GM21529 (cell line): ENCODE results near the gene OPCML.

ENCODE experiments used
- ATAC-seq: cut with Tn5 transposase; IDR thresholded peaks from one replicate; pipeline ENCODE4 v1.9.1; 2021; ENCODE audit not compliant: unreplicated experiment

OPCML gene

DNA sequence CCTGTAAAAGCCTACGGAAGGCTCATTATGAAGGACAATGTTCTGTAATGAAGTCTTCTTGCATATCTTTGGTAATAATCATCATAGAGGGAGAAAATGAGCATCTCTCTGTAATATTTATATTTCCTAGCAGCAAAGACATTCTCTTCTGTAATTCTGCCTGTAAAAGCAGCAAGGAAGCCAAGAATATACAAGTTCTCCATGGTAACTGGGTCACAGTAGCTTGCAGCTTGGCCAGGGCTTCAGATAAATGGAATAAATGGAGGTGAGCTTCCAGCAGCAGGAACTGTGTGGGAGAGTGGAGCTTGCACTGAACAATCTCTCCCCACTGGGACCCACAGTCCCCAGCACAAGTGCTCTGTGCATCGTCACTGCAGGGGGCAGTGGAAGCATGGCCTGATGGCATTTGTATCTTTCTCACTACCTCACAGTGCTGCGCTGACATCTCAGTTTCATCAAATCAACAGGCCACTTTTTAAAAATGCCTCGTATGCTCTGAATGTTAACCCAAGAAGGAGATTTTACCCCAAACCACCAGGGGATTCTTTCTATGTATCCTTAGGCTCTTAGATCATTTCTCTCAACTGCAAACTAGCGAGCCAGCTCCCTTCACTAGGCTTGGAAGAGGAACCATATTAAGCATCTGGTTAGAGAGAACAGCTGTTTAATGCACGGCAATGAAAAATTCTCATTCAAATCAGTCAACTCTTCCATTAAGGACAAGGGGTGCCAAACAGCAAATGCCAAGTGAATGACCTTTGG lies 1059.7 kb downstream of the OPCML start:
- no peak for ATAC-seq

GRCh38 chr11:132471466-132471865 lies 1060.8 kb downstream of the OPCML start:
- no peak for ATAC-seq

DNA sequence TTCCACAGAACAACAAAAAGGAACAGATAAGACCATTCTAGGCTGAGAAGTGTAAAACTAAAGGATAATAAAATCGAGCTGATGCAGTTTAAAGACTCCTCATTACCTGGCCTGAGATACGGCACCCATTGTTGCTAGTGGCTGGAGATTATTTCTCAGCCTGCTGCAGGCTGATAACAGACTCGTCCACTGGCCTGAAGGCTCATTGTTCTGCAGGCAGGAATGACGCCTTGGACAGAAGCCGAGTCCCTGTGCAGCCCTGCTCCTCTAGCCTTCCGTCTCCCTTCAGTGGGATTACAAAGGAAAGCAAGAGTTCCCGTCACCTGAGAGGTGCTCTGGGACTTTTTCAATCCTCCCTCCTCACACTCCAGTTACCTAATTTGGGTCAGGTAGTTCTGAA lies 1065.3 kb downstream of the OPCML start:
- no peak for ATAC-seq

DNA sequence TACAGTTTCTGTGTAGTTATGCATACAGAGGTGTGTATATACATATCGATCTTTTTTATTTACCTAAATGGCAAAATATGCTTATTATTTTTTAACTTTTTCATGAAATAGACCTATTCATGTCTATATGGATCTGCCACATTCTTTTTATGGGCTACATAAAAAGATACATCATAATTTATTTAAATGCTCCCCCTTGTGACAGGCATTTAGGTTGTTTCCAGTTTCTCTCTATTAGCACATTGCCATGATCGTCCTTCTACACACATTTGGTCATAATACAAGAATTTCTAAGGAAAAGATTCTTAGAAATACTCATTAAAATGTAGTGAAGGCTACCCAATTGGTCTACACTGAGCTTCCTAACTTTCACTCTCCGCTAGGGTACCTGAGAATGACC lies 1067.4 kb downstream of the OPCML start:
- ATAC-seq, result no peak

- ATAC-seq, result no peak
Observed at GRCh38 chr11:132464003-132464342, 1068.3 kb downstream of the OPCML start.

- ATAC-seq, result no peak
Observed at GRCh38 chr11:132463295-132464002, 1068.9 kb downstream of the OPCML start.

GRCh38 chr11:132459736-132460135 lies 1072.6 kb downstream of the OPCML start:
- ATAC-seq, result no peak

DNA sequence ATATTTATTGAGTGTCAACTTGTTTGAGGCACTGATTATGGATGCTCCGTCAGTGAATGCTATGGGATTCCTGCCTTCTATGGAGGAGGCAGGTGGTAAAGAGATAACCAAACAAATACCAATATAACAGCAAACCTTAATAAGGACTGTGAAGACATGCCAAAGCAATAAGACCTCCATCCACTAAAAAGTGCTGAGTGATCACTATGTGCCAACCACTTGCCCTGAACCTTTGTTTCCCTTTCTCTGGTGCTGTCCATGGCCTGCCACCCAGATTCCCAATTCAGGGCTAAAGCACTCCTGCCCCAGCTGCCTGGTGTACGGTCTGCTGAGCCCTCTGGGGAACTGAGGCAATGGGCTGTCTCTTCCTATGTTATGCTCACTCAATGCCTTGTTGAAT lies 1074.9 kb downstream of the OPCML start:
- ATAC-seq, result no peak

- ATAC-seq, result no peak
Observed at GRCh38 chr11:132456751-132457328, 1075.5 kb downstream of the OPCML start.

- ATAC-seq, result no peak
Observed at GRCh38 chr11:132455044-132455443, 1077.3 kb downstream of the OPCML start.

- ATAC-seq, result no peak
Observed at GRCh38 chr11:132453406-132453805, 1078.9 kb downstream of the OPCML start.

DNA sequence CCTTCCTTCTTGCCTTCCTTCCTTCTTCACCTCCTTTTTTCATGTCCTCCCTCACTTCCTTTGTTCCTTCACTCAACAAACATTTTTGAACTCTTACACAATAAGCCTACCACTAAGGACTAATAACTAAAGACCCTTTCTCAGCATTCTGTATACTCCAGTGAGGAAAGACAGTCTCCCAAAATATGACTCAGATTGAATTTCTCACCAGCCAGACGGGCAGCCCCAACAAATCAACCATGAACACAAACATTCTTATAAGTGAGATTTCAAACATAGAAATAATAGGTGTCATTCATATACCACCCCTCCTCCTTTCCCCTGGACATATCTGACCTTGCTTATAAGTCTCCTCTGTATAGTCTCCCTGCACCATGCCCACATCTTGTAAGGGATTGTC lies 1079.7 kb downstream of the OPCML start:
- no peak for ATAC-seq

DNA sequence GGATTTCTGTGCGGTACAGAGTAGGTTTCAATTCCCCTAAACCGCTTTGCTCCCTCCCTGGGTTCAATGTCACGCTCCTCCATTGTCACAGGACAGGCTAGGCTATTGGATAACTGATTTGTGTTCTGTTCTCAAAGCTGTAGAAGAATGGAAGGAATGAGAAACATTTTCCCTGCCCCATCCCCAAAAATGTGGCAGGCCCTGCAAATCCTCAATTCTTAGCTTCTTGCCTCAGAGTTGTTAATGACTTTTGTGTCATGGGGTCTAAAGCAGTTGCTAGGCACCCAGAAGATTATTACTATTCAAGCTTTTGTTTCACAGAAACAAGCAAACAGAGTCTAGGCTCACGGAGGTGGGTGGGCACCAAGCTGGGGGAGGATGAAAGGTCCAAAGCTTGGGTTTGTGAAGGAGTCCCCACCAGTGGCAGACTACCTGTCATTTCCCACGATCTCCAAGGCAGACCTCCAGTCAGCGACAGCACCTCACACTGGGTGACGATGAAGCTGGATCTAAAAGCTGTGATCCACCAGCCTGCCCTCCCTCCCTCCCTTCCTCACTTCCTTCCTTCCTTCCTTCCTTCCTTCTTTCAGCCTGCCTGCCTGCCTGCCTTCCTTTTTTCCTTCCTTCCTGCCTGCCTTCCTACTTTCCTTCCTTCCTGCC lies 1080.2 kb downstream of the OPCML start:
- ATAC-seq, result no peak

GRCh38 chr11:132450631-132451030 lies 1081.7 kb downstream of the OPCML start:
- ATAC-seq, result no peak

DNA sequence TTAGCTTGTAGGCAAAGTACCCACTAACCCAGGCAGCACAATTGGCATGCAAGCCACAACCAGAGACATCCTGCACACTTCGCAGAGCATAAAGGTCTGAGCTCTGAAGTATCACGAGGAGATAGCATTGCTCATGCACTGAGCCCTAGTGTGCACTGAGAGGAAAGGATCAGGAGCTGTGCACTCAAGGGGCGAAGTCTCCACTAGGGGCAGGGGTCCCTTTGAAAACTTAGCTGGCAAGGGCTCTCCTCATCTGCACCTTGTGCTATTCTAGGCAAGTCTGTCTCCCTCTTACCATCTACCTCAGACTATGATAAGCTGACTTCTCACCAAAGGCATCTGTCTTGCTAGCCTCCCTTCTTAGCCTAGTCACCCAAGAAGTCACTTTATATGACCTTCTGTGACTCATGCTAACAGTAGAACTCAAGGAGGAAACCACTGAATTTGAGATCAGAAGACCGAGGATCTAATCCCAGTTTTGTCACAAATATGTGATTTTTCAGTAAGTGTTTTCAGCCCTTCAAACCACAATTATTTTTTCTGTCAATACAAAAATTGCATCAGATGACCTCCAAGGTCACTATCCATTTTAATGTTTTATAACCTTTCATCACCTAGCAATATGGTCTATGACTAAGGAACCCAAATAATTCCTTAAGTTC lies 1083.8 kb downstream of the OPCML start:
- ATAC-seq, result no peak

- no peak for ATAC-seq
Observed at GRCh38 chr11:132447761-132448160, 1084.5 kb downstream of the OPCML start.

DNA sequence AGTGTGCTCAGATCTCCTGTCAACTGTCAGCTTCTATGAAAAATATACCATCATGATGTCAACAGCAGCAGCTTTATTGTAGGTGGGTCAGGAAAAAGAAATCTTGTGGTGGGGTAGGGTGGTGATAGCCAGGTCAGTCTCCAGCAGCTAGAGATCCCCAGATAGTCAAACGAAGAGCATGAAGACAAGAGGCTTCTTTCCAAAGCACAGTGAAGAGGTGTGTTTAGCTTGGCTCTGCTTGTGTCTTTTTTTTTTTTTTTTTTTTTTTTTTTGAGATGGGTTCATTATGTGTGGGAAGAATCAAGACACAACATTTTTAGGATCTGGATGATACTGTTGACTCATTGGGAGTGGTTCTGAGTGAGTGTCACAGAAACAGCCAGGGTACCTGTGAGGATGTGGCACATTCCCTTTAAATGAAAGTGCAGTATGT lies 1086.4 kb downstream of the OPCML start:
- ATAC-seq, result no peak

- ATAC-seq, result no peak
Observed at GRCh38 chr11:132444911-132445310, 1087.4 kb downstream of the OPCML start.

GRCh38 chr11:132439711-132440255 lies 1092.5 kb downstream of the OPCML start:
- no peak for ATAC-seq

- ATAC-seq, result no peak
Observed at GRCh38 chr11:132438418-132438817, 1093.9 kb downstream of the OPCML start.
